ENCODE measurements around the gene CDC5L. TPM values are rescaled to one million over a fixed set of nuclear protein-coding genes. Genes with fewer than 3 reads are reported as not detected.

CDC5L gene
- total and polyA plus RNA-seq, 2 experiments from 2014 or later, result 17.1 to 20.3 TPM

DNA sequence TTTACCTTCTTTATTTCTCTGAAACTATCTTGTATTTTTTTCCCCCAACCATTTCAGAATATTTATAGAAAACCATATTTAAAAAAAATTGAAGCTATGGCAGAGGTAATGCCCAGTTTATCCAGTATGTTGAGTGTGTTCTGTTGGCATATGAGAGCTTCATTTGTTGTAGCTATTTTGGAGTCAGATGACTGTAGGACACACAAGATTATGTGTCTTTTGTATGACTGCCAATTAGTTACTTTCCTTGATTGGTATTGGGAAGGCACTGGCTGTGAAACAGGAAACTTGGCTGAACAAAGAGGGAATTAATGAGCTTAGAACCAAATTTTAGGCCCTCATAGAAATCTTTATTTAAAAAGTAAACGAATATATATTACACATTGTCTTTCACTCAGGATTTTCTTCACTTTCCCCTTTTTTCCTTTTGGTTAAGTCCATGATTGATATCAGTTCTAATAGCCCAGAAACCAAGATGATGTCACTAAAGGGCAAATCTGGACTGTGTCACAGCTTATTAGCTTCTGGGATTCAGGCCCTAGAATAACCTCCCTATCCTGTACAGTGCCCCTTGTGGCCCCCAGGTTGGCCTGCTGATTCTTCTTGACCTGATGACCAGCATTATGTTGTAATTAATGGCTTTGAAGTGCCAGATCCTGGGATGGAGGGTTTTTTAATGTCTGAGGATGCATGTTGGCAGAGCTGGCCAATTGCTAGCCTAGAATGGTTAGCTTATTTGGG is 10.1 kb downstream of the CDC5L start:
- TF ChIP-seq CTCF (IDR thresholded peaks at IDR 0.05; ENCODE audit: low read depth, low read length), result no peak
- DNase-seq (ENCODE audit: low read depth in 1 of 2, low spot score in 1 of 2), result no peak
- peaks cover 57% of the 10 kb centered on the region for H3K36me3 ChIP-seq

DNA sequence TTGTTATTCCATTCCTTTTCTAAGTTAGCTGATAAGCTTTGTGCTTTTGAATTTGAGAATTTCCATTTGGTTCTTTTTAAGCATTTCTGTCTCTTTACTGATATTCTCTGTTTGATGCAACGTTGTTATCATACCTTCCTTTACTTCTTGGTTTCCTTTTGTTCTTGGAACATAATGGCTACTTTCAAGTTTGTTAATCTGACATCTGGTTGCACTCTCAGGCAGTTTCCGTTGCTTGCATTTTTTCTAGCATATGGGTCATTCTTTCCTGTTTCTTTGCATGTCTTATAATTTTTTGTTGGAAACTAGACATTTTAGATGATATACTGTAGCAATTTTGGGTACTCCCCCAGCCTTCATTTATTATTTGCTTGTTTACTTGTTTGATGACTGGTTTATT is 12.5 kb downstream of the CDC5L start:
- Histone ChIP-seq H3K4me3 (no peak overlapping the region), H3K27me3 (no peaks in the 10 kb centered on the region), H3K9me3 (ENCODE audit: low read depth) (no peaks in the 10 kb centered on the region), H3K27ac (peak overlapping the region; percentile 43), H3K36me3 (peaks cover 45% of the 10 kb centered on the region), H3K4me1 (ENCODE audit: low read depth) (no peaks in the 10 kb centered on the region)
- no peak for TF ChIP-seq CTCF (IDR thresholded peaks at IDR 0.05; ENCODE audit: low read depth, low read length)
- DNase-seq (ENCODE audit: low read depth in 1 of 2, low spot score in 1 of 2), result peak in 1 of 2 donors; percentile 53

More for the DNA sequence above, 10.1 kb downstream of the CDC5L start:
- H3K4me1 ChIP-seq (ENCODE audit: low read depth), result no peaks in the 10 kb centered on the region
- H3K27ac ChIP-seq, result no peak overlapping the region
- no peak overlapping the region for H3K4me3 ChIP-seq
- no peaks in the 10 kb centered on the region for H3K27me3 ChIP-seq
- H3K9me3 ChIP-seq (ENCODE audit: low read depth), result no peaks in the 10 kb centered on the region

GRCh38 chr6:44400572-44400971 is 13.1 kb downstream of the CDC5L start:
- no peak for DNase-seq (ENCODE audit: low read depth in 1 of 2, low spot score in 1 of 2)
- H3K4me1 ChIP-seq (ENCODE audit: low read depth), result no peaks in the 10 kb centered on the region
- TF ChIP-seq CTCF (IDR thresholded peaks at IDR 0.05; ENCODE audit: low read depth, low read length), result no peak
- H3K4me3 ChIP-seq, result no peak overlapping the region
- H3K27ac ChIP-seq, result peak overlapping the region; percentile 43
- H3K9me3 ChIP-seq (ENCODE audit: low read depth), result no peaks in the 10 kb centered on the region
- no peaks in the 10 kb centered on the region for H3K27me3 ChIP-seq
- peaks cover 46% of the 10 kb centered on the region for H3K36me3 ChIP-seq

DNA sequence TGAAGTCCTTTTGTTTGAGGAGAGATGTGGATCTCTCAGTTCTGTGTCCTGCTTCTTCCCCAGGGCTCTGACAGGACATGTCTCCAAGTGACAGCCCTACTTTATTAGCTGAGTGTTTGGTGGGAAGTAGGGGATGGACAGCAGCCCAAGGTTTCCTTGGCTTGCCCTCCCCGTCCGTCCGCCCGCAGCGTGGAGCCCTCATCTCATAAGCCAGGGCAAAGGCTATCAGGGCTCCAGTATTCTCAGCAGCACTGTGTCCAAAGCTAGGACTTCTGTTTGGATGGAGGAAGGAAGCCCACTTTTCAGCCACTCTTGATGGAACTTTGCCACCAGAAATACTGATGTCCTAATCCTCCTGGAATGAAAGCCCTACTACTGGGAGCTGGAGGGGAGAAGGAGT is 13.6 kb downstream of the CDC5L start:
- Histone ChIP-seq H3K4me3 (no peak overlapping the region), H3K9me3 (ENCODE audit: low read depth) (no peaks in the 10 kb centered on the region), H3K4me1 (ENCODE audit: low read depth) (no peaks in the 10 kb centered on the region), H3K27ac (peak overlapping the region; percentile 43), H3K36me3 (peaks cover 48% of the 10 kb centered on the region), H3K27me3 (no peaks in the 10 kb centered on the region)
- TF ChIP-seq CTCF (IDR thresholded peaks at IDR 0.05; ENCODE audit: low read depth, low read length), result no peak
- no peak for DNase-seq (ENCODE audit: low read depth in 1 of 2, low spot score in 1 of 2)

DNA sequence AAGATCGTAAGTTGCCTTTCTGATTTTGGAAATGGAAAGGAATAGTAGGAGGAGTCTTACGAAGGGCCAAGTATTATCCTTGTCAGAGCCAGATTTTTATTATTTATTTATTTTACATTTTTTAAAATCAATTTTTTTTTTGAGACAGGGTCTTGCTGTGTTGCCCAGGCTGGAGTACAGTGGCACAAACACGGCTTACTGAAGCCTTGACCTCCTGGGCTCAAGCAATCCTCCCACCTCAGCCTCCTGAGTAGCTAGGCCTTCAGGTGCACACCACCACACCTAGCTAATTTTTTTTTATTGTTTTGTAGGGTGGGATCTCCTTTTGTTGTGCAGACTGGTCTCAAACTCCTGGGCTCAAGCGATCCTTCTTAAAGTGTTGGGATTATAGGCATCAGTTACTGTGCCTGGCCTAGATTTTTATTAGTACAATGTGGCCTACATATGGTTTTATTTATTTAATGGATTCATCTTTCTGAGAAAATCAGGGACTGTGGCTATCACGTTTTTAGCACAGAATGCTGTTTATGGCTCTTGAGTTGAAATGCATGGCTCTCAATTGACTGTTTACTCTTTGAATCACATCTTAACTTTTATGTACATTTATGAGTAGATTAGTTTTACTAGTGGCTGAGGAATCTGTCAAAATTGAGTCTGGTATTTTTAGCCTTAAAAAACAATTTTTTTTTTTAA is 16.7 kb downstream of the CDC5L start:
- Histone ChIP-seq H3K4me1 (ENCODE audit: low read depth) (no peaks in the 10 kb centered on the region), H3K36me3 (peaks cover 42% of the 10 kb centered on the region), H3K4me3 (no peak overlapping the region), H3K27ac (no peak overlapping the region), H3K27me3 (no peaks in the 10 kb centered on the region), H3K9me3 (ENCODE audit: low read depth) (no peaks in the 10 kb centered on the region)
- TF ChIP-seq CTCF (IDR thresholded peaks at IDR 0.05; ENCODE audit: low read depth, low read length), result no peak
- no peak for DNase-seq (ENCODE audit: low read depth in 1 of 2, low spot score in 1 of 2)

Measured in cardiac muscle cell (in vitro differentiated cells and primary cell).